IPS-NIHi11 (cell line): ENCODE results near the gene RAD51B.
"Not testable (repeated sequence)": the region's sequence is repeated elsewhere in the genome, so short reads cannot be mapped to it uniquely, and the experiment has no call there.

Experiments used
- DNase-seq: peaks from one replicate; pipeline ENCODE4 v3.0.0; 2012; ENCODE audit warnings: mixed read lengths, low spot score

The RAD51B gene

DNA sequence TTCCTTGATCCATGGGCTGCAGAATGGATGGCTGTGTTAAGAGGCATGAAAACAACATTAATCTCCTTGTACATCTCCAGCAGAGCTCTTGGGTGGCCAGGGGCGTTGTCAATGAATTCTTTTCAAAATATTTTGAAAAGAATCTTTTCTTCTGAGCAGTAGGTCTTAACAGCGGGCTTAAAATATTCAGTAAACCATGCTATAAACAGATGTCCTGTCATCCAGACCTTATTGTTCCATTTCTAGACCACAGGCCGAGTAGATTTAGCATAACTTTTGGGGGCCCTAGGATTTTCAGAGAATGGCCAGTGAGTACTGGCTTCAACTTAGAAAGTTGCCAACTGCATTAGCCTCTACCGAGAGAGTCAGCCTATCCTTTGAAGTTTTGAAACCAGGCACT is 130.2 kb downstream of the RAD51B start:
- no peak for DNase-seq

DNA sequence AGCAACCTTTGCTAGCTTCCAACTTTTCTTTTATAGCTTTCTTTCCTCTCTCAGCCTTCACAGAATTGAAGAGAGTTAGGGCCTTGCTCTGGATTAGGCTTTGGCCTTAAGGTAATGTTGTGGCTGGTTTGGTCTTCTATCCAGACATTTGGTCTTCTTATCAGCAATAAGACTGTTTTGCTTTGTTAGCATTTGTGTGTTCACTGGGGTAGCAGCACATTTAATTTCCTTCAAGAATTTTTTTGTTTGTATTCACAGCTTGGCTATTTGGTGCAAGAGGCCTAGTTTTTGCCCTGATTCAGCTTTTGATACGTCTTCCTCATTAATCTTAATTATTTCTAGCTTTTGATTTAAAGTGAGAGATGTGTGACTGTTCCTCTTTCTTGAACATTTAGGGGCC is 130.8 kb downstream of the RAD51B start:
- DNase-seq = no peak

DNA sequence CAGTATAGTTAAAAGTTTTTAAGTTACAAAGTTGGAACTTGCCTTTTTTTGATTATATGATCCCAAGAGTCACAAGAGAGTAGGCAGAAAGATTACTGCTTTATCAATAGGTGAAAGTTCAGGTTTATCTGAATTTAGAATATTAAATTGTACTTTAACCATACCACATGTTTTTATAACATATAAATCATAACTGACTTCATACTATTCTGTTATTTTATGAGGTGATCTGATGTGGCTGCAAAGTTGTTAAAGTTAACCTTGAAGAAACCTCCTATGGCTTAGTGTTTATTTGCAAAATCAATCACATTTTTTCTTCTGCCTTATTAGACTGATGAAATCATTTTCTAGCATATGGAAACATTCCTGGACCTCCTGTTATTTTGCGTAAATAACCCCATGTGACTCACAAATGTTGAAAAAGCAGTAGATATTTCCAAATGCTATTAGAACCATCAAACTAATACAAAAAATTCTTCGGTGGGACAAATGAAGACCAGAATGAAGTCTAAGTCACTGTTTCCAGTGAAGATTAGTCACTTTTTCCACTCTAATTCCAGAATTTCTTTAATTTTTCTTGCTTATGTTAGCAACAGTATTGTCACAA is 132.1 kb downstream of the RAD51B start:
- no peak for DNase-seq

DNA sequence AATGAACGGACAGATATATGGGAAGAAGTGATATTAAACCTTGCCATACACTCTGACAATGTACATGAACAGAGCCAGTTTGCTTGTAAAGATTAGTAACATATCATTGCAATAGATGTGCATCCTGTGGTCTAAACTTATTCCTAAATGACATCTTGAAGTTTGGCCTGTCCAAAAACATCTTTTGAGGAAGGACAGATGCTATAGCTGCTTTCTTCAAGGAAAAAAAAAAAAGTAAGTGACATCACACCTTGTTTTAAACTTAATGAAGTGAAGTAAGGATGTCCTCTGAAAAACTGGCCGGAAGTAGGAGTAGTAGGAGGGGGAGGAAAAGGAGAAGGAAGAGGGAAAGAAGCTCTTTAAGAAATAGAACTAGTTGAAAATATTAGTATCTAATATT is 132.8 kb downstream of the RAD51B start:
- no peak for DNase-seq

DNA sequence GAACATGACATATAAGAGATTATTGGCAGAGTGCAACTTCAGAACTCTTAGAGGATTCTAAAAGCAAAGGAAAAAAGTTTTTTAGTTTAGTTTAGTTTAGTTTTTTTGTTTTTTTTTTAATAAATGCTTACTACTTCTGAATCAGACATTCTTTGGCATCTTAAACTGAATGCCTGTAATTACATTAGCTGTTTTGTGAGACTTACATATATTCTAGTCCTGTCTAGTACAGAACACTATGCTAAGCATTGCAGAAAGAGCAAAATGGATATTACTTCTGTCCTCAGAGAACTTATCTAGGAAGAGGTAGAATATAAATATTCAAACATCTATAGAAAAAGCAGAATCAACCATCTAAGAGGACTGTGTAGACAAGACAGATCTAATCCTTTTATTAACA is 133.2 kb downstream of the RAD51B start:
- no peak for DNase-seq

- no peak for DNase-seq
These were observed 135.7 kb downstream of the RAD51B start for GRCh38 chr14:67955261-67955660.

GRCh38 chr14:67957946-67958345 is 138.4 kb downstream of the RAD51B start:
- no peak for DNase-seq

DNA sequence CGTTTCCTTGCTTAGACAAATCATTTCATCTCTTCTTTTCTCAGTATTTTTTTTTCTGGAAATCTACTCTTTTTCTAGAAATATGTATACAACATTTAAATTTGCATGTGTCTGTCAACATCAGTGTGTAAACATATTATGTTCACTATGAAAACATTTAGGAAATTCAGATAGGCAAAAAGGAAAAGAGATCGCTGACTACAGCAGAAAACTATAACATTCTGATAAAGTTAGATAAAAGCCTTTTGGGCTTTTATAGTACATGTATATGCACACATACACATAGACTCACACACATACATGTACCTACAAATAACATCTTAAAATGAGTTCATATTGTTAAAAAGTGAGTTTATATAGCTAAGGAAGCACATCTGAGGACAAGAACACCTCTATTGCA is 142.1 kb downstream of the RAD51B start:
- DNase-seq = no peak

DNA sequence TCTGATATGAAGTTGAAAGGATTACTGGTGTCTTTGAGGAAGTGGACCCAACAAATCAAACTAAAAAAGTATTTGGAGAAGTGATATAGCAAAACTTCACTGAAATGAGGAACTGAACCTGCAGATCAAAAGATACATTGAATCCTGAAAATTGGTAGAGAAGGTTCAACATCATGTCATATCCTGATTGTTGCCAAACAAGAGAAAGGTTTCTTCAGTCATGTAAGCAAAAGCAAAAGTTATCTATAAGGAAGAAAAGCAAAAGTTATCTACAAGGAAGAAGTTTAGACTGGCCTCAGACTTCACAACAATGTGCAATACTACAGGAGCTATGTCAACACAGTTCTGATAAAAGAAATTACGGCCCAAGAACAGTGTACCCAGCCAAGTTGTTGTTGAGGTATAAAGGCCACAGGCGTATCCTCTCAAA is 142.7 kb downstream of the RAD51B start:
- no peak for DNase-seq

DNA sequence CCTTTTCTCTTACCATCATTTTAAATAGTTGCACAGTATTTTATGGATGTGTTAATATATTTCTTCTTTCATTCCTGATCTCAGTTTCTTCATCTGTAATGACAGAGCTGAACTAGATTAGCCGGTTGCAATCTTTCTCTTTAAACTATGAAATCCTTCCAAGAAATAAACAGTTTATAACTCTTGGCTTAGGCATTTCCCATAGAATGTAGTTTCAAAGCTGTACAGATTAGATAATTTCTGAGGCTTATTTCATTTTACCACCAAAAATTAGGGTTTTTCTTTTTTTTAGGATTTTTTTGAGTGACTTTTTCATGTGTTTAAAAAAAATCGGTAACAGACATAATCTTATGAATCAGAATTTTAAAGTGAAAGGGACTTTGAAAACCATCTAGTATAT is 144.0 kb downstream of the RAD51B start:
- DNase-seq = no peak

DNA sequence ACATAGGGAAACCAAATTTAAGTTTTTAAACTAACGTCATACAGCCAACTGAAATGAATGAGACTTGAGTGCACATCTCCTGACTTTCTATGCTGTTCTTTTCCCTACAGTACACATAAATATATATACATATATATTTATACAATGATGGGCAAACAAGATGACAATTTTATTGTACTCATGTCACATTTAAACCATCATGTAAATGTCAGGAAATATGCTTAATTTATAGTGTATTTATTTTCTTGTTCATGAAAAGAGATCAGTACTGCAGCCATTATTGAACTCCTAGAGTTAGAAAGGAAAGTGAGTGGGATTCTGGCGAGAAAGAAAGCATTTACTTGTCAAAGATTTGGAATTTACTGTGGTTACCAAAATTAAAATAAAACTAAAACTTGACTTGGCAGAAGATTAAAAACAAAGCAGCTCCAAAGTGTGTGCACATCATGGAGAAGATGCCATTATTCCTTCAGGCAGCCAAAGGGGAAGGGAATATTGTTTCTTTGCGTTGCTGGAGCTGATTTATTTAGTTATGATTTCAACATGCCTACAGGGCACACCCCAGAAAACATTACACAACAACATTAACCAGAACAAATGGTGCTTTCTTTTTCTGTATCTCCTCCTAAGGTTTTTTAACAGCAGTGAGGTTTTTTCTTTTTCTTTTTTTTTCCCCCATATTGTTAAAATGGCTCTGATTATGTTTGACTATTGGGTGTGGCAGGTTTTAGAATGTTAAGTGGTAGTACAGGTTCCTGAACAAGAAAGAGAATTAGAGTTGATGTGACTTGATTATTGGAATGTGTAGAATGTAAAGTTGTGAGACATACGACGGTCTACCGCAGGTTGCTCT is 144.6 kb downstream of the RAD51B start:
- DNase-seq = peak; percentile 8

- DNase-seq = no peak
These were observed 146.1 kb downstream of the RAD51B start for GRCh38 chr14:67965696-67966095.

- no peak for DNase-seq
These were observed 147.6 kb downstream of the RAD51B start for GRCh38 chr14:67967206-67967605.

DNA sequence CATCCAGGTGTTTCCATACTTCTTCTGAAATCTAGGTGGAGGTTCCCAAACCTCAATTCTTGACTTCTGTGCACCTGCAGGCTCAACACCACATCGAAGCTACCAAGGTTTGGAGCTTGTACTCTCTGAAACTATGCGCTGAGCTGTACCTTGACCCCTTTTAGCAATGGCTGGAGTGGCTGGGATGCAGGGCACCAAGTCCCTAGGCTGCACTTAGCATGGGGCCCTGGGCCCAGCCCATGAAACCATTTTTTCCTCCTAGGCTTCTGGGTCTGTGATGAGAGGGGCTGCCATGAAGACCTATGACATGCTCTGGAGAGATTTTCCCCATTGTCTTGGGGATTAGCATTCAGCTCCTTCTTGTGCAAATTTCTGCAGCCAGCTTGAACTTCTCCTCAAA is 148.4 kb downstream of the RAD51B start:
- not testable (repeated sequence) for DNase-seq

DNA sequence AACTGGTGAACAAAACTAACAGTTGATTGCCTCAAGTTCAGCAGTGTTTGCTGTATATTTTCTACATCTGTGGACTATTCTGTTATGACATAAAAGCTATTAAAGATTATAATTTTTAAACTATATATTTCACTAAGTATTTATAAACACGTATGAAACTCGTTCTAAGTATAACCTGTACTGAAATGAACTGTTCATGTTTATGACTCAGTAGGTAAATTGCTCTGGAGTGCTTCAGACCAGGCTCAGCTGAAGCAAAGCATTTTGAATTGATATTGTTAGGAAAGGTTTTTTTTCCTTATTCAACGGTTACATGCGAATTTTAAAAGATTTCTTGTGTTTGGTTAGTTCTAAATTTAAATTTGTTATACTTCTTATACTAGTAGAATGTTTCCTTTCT is 151.3 kb downstream of the RAD51B start:
- no peak for DNase-seq

DNA sequence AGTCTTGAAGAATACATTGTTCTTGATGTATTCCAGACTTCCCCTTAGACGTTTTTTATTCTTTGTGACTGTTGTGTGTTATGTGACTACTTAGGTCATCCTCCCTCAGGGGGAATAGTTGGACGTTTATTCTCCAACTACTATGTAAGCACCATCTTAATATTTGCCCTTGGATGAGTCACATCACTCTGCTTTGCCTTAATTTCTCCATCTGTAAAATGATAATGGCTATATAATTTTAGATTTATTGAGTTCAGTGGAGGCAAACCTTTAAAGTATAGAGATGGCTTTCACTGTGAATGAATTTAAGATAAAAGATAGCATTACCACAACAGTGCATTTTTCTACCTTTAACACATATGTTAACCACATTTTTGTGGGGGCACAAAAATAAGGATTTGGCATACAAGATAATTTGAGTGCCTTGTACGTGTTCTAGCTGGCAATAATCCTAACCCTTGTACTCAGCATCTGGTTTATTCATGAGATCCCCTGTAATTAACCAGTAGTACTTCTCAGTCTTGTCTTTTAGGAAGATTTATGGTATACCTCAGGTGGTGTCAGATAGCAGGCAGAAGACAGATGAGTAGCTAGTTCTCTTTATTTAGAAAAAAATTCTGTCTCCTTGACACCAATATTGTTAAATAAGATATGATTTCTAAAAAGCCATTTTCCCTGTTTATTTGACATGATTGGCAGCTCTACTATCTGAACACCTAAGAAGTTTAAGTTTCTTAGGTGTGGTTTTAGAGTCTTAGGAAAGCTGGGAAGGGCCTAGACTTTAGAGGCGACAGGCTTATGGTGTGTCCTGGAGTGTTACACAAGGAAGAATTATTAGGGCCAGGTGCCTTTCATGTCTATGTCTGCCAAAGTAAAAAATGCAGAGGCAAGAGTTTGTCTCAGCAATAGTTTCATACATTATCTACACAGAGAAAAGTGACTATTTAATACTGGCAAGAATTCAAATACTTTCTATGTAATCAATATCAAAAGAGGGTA is 152.3 kb downstream of the RAD51B start:
- no peak for DNase-seq

DNA sequence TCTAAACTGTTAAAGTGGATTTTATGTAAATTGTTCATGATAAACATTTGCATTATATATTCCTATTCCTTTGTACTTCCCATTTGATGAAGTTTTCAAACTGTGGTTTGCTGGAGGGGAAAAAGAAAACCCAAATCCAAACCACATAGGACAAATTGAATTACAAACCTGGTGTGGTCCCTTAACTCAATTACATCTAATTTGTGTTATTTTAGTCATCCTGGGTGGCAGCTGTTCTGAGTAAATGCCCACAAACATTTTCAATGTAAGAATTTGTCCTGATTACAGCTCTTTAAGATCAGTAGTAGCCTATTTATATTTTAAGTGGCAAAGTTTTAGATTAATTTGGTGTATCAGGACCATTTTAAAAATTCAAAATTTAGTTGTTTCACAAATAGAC is 153.9 kb downstream of the RAD51B start:
- no peak for DNase-seq

DNA sequence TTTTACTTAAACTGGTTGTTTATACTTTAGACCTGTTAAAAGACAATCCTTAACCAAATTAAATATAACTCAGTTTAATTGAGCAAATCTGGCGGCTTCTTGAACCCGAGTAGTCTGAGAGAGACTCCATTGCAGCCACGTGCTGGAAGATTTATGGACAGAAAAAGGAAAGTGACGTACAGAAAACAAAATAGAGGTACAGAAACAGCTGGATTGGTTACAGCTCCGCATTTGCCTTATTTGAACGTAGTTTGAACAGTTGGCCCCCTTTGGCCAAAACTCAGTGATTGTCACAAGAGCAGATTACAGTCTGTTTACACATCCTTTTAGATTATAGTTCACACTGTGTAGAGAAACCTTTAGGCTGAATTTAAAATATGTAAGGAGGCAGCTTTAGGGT is 155.9 kb downstream of the RAD51B start:
- DNase-seq = no peak

- DNase-seq = no peak
These were observed 158.0 kb downstream of the RAD51B start for GRCh38 chr14:67977434-67978034.

DNA sequence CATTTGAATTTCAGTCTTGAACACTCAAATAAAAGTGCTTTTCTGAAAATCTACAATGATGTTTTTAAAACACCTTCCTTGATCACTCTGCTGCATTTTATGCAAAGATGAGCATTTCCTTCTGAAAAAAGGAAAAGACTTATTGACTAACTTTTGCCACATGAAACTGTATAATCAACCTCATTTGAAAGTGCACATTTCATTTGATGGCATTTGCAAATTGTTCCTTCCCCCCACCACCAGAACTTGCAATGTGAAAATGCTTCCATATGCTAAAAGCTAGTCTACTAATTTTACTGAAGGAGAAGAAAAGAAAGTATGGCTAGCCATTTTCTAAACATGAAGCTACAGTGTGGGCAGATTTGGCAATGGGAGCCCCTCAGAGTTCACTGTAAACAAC is 159.2 kb downstream of the RAD51B start:
- no peak for DNase-seq

GRCh38 chr14:67982711-67983608 is 163.4 kb downstream of the RAD51B start:
- no peak for DNase-seq
